OCI-LY1 (cell line): ENCODE results near the gene CNST.

ENCODE experiments used
- CTCF ChIP-seq: fragments of 200-600 bp; sonication (generic), shearing (Covaris generic); IDR thresholded peaks from 2 replicates; pipeline ENCODE4 v1.5.1; 2017; ENCODE audit warnings: mild to moderate bottlenecking, antibody characterized with exemption, low read length, moderate library complexity, mixed read lengths
- EZH2 ChIP-seq: fragments of 200-600 bp; sonication (generic), shearing (Covaris generic); IDR thresholded peaks from 2 replicates; pipeline ENCODE4 v1.8.0; 2017; ENCODE audit warnings: borderline replicate concordance, mixed run types, mild to moderate bottlenecking, antibody characterized with exemption, low read length, moderate library complexity, mixed read lengths

GRCh38 chr1:246537441-246537840 lies 28.8 kb upstream of the CNST start:
- no peak for TF ChIP-seq CTCF
- no peak for TF ChIP-seq EZH2
